Pancreas (tissue), 10 donors: ENCODE measurements around the gene SLC12A4. TPM values are rescaled to one million over a fixed set of nuclear protein-coding genes. Genes with fewer than 3 reads are reported as not detected.

ENCODE experiments used
- ATAC-seq, 4 donors: fragments of 200-7000 bp; cut with Tn5 transposase; one replicate each; pipeline versions ENCODE4 v1.8.0 to v1.9.1; 2020; ENCODE audit warnings: mild to moderate bottlenecking in 4 of 4, moderate library complexity in 4 of 4
- DNase-seq, 6 donors: peaks; one replicate each; pipeline ENCODE4 v3.0.0-alpha.2; 2020
- FAIRE-seq: peaks from 2 replicates; lab custom pipeline; 2012; peaks lifted over from hg19 to GRCh38; lab: Jason Lieb, UNC
- H3K27ac ChIP-seq, 4 donors: fragments of 200-600 bp; sonication (generic); 1 replicate in 3 of 4; 2 replicates in 1 of 4; pipeline versions ENCODE4 v1.5.0 to v1.8.0; 2020
- H3K27me3 ChIP-seq, 4 donors: fragments of 200-600 bp; one replicate each; pipeline ENCODE4 v1.8.0; 2021
- H3K36me3 ChIP-seq, 3 donors: fragments of 200-600 bp; sonication (generic) in 1 of 3; one replicate each; pipeline versions ENCODE4 v1.5.0 to v1.8.0; 2020 to 2021
- H3K4me1 ChIP-seq, 3 donors: fragments of 200-600 bp; one replicate each; pipeline ENCODE4 v1.8.0; 2021
- H3K4me3 ChIP-seq, 4 donors: fragments of 200-600 bp; sonication (generic) in 2 of 4; one replicate each; pipeline versions ENCODE4 v1.5.0 to v1.8.0; 2020 to 2021
- H3K9me3 ChIP-seq, 4 donors: fragments of 200-600 bp; one replicate each; pipeline ENCODE4 v1.8.0; 2021
- CTCF ChIP-seq, 4 donors: fragments of 200-600 bp; sonication (generic) in 3 of 4; IDR thresholded peaks; one replicate each; pipeline versions ENCODE4 v1.5.0 to v1.8.0; 2021; ENCODE audit warnings: antibody characterized with exemption in 4 of 4
- WGBS, 2 donors: extraction: QIAGEN DNeasy Blood & Tissue Kit; methylation state at CpG; one replicate each; pipeline ENCODE4 v1.1.7; 2013; 5-methylcytosine and 5-hydroxymethylcytosine counted together
- intact Hi-C, 3 donors: fragments of 100-400 bp; cut with DNase I; formaldehyde crosslinking; loops; one replicate each; pipeline versions ENCODE4 v1.11.1 to v1.14.2; 2022
- polyA plus RNA-seq, 2 donors: library from polyadenylated mRNA; stranded (reverse); fragments of 200-250 nt; gene quantifications; one replicate each; pipeline ENCODE4 v1.2.3, GENCODE V29; 2013
- total RNA-seq, 6 donors: library from RNA; stranded (reverse); fragmentation: NEBNext Ultra II Directional in 4 of 6; extraction: Animal tissue kit (Norgen Biotek cat#: 25700) in 4 of 6; gene quantifications; one replicate each; pipeline versions ENCODE4 v1.2.1 to v1.2.4, GENCODE V29; 2021 to 2023
- donor health status: healthy with polysubstance abuse.
- donor health status: DM: no; HTN: no; CAD: no; lungs with moderate emphysema.
- donor health status: DM: no; HTN: no; CAD: no.
- donor health status: control.
- donor health status: control.
- donor health status: Bipolar disorder and iron deficiency.
- donor health status: DM: yes; HTN: yes; CAD: no.
- donor health status: DM: no; HTN: no; CAD: no.
- donor health status: DM: no; HTN: no; CAD: no.
- donor health status: DM: yes; HTN: yes; CAD: no.

The SLC12A4 gene
- total and polyA plus RNA-seq, 8 donors, result 15.8 to 46.4 (median 27.9) TPM

- no peak for FAIRE-seq
- no peak for DNase-seq
- peaks cover 0 to 6% (median 3%) of the 10 kb centered on the region in 3 donors for H3K4me1 ChIP-seq
- no peak overlapping the region for H3K4me3 ChIP-seq
- ATAC-seq, result no peak
- no peaks in the 10 kb centered on the region for H3K36me3 ChIP-seq
- intact Hi-C loops, result no loop called here
- no peaks in the 10 kb centered on the region for H3K9me3 ChIP-seq
- TF ChIP-seq CTCF (IDR thresholded peaks at IDR 0.05), result no peak
- no peaks in the 10 kb centered on the region for H3K27me3 ChIP-seq
- 80 to 81% methylated on average over 6 of the region's 6 CpGs for WGBS, 2 donors
- H3K27ac ChIP-seq, result no peak overlapping the region
Observed at GRCh38 chr16:67990018-67990386, 21.6 kb upstream of the SLC12A4 start.

GRCh38 chr16:67989322-67990017, 21.0 kb upstream of the SLC12A4 start:
- TF ChIP-seq CTCF (IDR thresholded peaks at IDR 0.05), result no peak
- intact Hi-C loops, result loop anchor here in 1 of 3 donors (10.0 kb wide), 1 partner anchor 245 kb away; the partner anchor contains the start of gene ESRP2
- Histone ChIP-seq H3K4me3 (no peak overlapping the region), H3K27ac (no peak overlapping the region), H3K4me1 (peaks cover 0 to 6% (median 5%) of the 10 kb centered on the region in 3 donors), H3K9me3 (no peaks in the 10 kb centered on the region), H3K36me3 (no peaks in the 10 kb centered on the region), H3K27me3 (no peaks in the 10 kb centered on the region)
- no peak for FAIRE-seq
- ATAC-seq, result no peak
- 73 to 87% methylated on average over 8 of the region's 8 CpGs for WGBS, 2 donors
- DNase-seq, result no peak

- intact Hi-C loops, result loop anchor here in 1 of 3 donors (10.0 kb wide), 1 partner anchor 246 kb away; the partner anchor contains the start of gene ESRP2
- no peak for FAIRE-seq
- 77 to 81% methylated on average over 3 of the region's 3 CpGs for WGBS, 2 donors
Observed at GRCh38 chr16:67988675-67989074, 20.2 kb upstream of the SLC12A4 start.

GRCh38 chr16:67987460-67988160, 19.2 kb upstream of the SLC12A4 start:
- DNase-seq (no peak), FAIRE-seq (no peak), ATAC-seq (no peak)
- Histone ChIP-seq H3K4me3 (no peak overlapping the region), H3K9me3 (no peaks in the 10 kb centered on the region), H3K4me1 (peaks cover 0 to 5% (median 0%) of the 10 kb centered on the region in 3 donors), H3K27me3 (no peaks in the 10 kb centered on the region), H3K27ac (no peak overlapping the region), H3K36me3 (no peaks in the 10 kb centered on the region)
- no peak for TF ChIP-seq CTCF (IDR thresholded peaks at IDR 0.05)
- intact Hi-C loops, result loop anchor here in 1 of 3 donors (10.0 kb wide), 1 partner anchor 247 kb away; the partner anchor contains the start of gene ESRP2
- 72% methylated on average over 11 of the region's 11 CpGs for WGBS, 2 donors

More at GRCh38 chr16:67988675-67989074, 20.2 kb upstream of the SLC12A4 start:
- Histone ChIP-seq H3K27ac (no peak overlapping the region), H3K4me3 (no peak overlapping the region), H3K9me3 (no peaks in the 10 kb centered on the region), H3K27me3 (no peaks in the 10 kb centered on the region), H3K36me3 (no peaks in the 10 kb centered on the region), H3K4me1 (peaks cover 0 to 6% (median 5%) of the 10 kb centered on the region in 3 donors)
- DNase-seq (no peak), ATAC-seq (no peak)
- no peak for TF ChIP-seq CTCF (IDR thresholded peaks at IDR 0.05)
